H9 (cell line): ENCODE data around the gene ASCC1. TPM values are rescaled to one million over a fixed set of nuclear protein-coding genes. Genes with fewer than 3 reads are reported as not detected.

ENCODE experiments used
- DNase-seq: peaks from one replicate; pipeline ENCODE4 v3.0.0-alpha.2; 2017
- H2AFZ ChIP-seq: one replicate; pipeline ENCODE4 v1.6.1; 2013; ENCODE audit warnings: mild to moderate bottlenecking, low read length, control low read depth, moderate library complexity
- H2AK5ac ChIP-seq: 2 replicates; pipeline ENCODE4 v1.6.1; 2013; ENCODE audit warnings: low read length, control low read depth, mixed read lengths; ENCODE audit not compliant: insufficient read length
- H2BK120ac ChIP-seq: one replicate; pipeline ENCODE4 v1.6.1; 2013; ENCODE audit warnings: low read depth, mild to moderate bottlenecking, low read length, control low read depth, inconsistent platforms; ENCODE audit not compliant: poor library complexity, severe bottlenecking
- H2BK12ac ChIP-seq: 2 replicates; pipeline ENCODE4 v1.6.1; 2013; ENCODE audit warnings: low read length, control low read depth, mixed read lengths, low read depth; ENCODE audit not compliant: insufficient read length
- H2BK15ac ChIP-seq: 2 replicates; pipeline ENCODE4 v1.6.1; 2013; ENCODE audit warnings: low read depth, low read length, control low read depth
- H2BK20ac ChIP-seq: one replicate; pipeline ENCODE4 v1.6.1; 2013; ENCODE audit warnings: low read depth, mild to moderate bottlenecking, low read length, control low read depth, inconsistent platforms; ENCODE audit not compliant: poor library complexity, severe bottlenecking
- H2BK5ac ChIP-seq: 2 replicates; pipeline ENCODE4 v1.6.1; 2013; ENCODE audit warnings: low read length, control low read depth, mixed read lengths; ENCODE audit not compliant: insufficient read length
- H3K14ac ChIP-seq: 2 replicates; pipeline ENCODE4 v1.6.1; 2013; ENCODE audit warnings: low read length, control low read depth; ENCODE audit not compliant: insufficient read depth
- H3K18ac ChIP-seq: 2 replicates; pipeline ENCODE4 v1.6.1; 2013; ENCODE audit warnings: low read depth, mild to moderate bottlenecking, mixed read lengths, low read length, control low read depth; ENCODE audit not compliant: insufficient read length
- H3K23ac ChIP-seq: 2 replicates; pipeline ENCODE4 v1.6.1; 2013; ENCODE audit warnings: low read length, control low read depth, mixed read lengths, low read depth; ENCODE audit not compliant: insufficient read length
- H3K23me2 ChIP-seq: 2 replicates; pipeline ENCODE4 v1.6.1; 2013; ENCODE audit warnings: low read depth, mild to moderate bottlenecking, mixed read lengths, low read length, control low read depth; ENCODE audit not compliant: insufficient read length, poor library complexity, severe bottlenecking
- H3K27ac ChIP-seq: 2 replicates; pipeline ENCODE4 v1.5.1; 2013; ENCODE audit warnings: low read length, control low read depth, mixed read lengths, low read depth; ENCODE audit not compliant: insufficient read length
- H3K27me3 ChIP-seq: 2 replicates; pipeline ENCODE4 v1.6.1; 2013; ENCODE audit warnings: low read length, control low read depth, inconsistent platforms; ENCODE audit not compliant: insufficient read depth
- H3K4ac ChIP-seq: 2 replicates; pipeline ENCODE4 v1.6.1; 2013; ENCODE audit warnings: low read depth, mild to moderate bottlenecking, control low read depth, inconsistent platforms, low read length, moderate library complexity
- H3K4me1 ChIP-seq: 2 replicates; pipeline ENCODE4 v1.6.1; 2013; ENCODE audit warnings: low read length, control low read depth, inconsistent platforms; ENCODE audit not compliant: insufficient read depth
- H3K4me2 ChIP-seq: 2 replicates; pipeline ENCODE4 v1.6.1; 2013; ENCODE audit warnings: low read length, control low read depth, mixed read lengths; ENCODE audit not compliant: insufficient read length, insufficient read depth
- H3K56ac ChIP-seq: 2 replicates; pipeline ENCODE4 v1.6.1; 2013; ENCODE audit warnings: low read depth, mild to moderate bottlenecking, mixed read lengths, low read length, control low read depth; ENCODE audit not compliant: insufficient read length
- H3K79me1 ChIP-seq: 2 replicates; pipeline ENCODE4 v1.6.1; 2013; ENCODE audit warnings: low read depth, mild to moderate bottlenecking, moderate library complexity, low read length, control low read depth, inconsistent platforms; ENCODE audit not compliant: insufficient read depth, poor library complexity, severe bottlenecking
- H3K79me2 ChIP-seq: 2 replicates; pipeline ENCODE4 v1.6.1; 2013; ENCODE audit warnings: low read length, control low read depth, inconsistent platforms; ENCODE audit not compliant: insufficient read depth
- H3K9ac ChIP-seq: 2 replicates; pipeline ENCODE4 v1.6.1; 2013; ENCODE audit warnings: low read length, control low read depth, mixed read lengths; ENCODE audit not compliant: insufficient read length; ENCODE audit errors: extremely low read depth
- H3K9me3 ChIP-seq: one replicate; pipeline ENCODE4 v1.6.1; 2013; ENCODE audit warnings: low read depth, low read length, inconsistent platforms; ENCODE audit not compliant: control insufficient read depth
- H3T11ph ChIP-seq: one replicate; pipeline ENCODE4 v1.6.1; 2013; ENCODE audit warnings: mild to moderate bottlenecking, low read length, control low read depth, inconsistent platforms
- H4K20me1 ChIP-seq: one replicate; pipeline ENCODE4 v1.6.1; 2013; ENCODE audit not compliant: control insufficient read depth, insufficient read length, insufficient read depth
- H4K5ac ChIP-seq: 2 replicates; pipeline ENCODE4 v1.6.1; 2013; ENCODE audit warnings: low read depth, mild to moderate bottlenecking, mixed read lengths, low read length, control low read depth; ENCODE audit not compliant: insufficient read length
- H4K8ac ChIP-seq: replicated peaks from 2 replicates; pipeline ENCODE4 v1.6.1; 2013; ENCODE audit warnings: low read length, control low read depth, mixed read lengths, low read depth; ENCODE audit not compliant: insufficient read length
- H4K91ac ChIP-seq: 2 replicates; pipeline ENCODE4 v1.6.1; 2013; ENCODE audit warnings: low read depth, mild to moderate bottlenecking, moderate library complexity, mixed read lengths, low read length, control low read depth; ENCODE audit not compliant: insufficient read length
- H3K27ac Mint-ChIP-seq, 3 experiments: 2 replicates in 2 of 3; 3 replicates in 1 of 3; pipeline ENCODE4 v1.8.0; 2020 to 2021; ENCODE audit warnings: mixed read lengths in 3 of 3, mild to moderate bottlenecking in 1 of 3, moderate library complexity in 1 of 3
- H3K27me3 Mint-ChIP-seq: 2 replicates; pipeline ENCODE4 v1.8.0; 2021; ENCODE audit warnings: low read depth, mild to moderate bottlenecking, moderate library complexity, mixed read lengths
- H3K36me3 Mint-ChIP-seq, 3 experiments: 2 replicates in 2 of 3; 3 replicates in 1 of 3; pipeline ENCODE4 v1.8.0; 2020 to 2021; ENCODE audit warnings: low read depth in 3 of 3, mixed read lengths in 3 of 3; ENCODE audit not compliant: insufficient read depth in 1 of 3
- H3K4me1 Mint-ChIP-seq, 2 experiments: 2 replicates each; pipeline ENCODE4 v1.8.0; 2020; ENCODE audit warnings: mixed read lengths in 2 of 2
- H3K4me3 Mint-ChIP-seq, 2 experiments: 2 replicates in 1 of 2; 3 replicates in 1 of 2; pipeline ENCODE4 v1.8.0; 2020 to 2021; ENCODE audit warnings: mild to moderate bottlenecking in 2 of 2, mixed read lengths in 2 of 2, moderate library complexity in 1 of 2
- H3K9me3 Mint-ChIP-seq, 2 experiments: 2 replicates in 1 of 2; 3 replicates in 1 of 2; pipeline ENCODE4 v1.8.0; 2020; ENCODE audit warnings: mild to moderate bottlenecking in 2 of 2, mixed read lengths in 2 of 2, moderate library complexity in 1 of 2
- WGBS: extraction: QIAGEN DNeasy Blood & Tissue Kit; methylation state at CpG from one replicate; pipeline ENCODE4 v1.1.7; 2013; ENCODE audit warnings: missing lambda C conversion rate, low lambda C conversion rate, mixed read lengths; ENCODE audit not compliant: insufficient read length; ENCODE audit errors: extremely low coverage; 5-methylcytosine and 5-hydroxymethylcytosine counted together
- total RNA-seq: library from RNA; stranded (reverse); gene quantifications from 2 replicates; pipeline ENCODE4 v1.2.1, GENCODE V29; 2021
- TF ChIP-seq, protein P1 (sequence below): fragments of 200-600 bp; sonication (generic); conservative IDR thresholded peaks from 3 replicates; pipeline ENCODE4 v1.8.0; 2021; ENCODE audit warnings: antibody characterized with exemption, mild to moderate bottlenecking

The ASCC1 gene
- total RNA-seq, 1 experiment from 2014 or later: 41.2 TPM

DNA sequence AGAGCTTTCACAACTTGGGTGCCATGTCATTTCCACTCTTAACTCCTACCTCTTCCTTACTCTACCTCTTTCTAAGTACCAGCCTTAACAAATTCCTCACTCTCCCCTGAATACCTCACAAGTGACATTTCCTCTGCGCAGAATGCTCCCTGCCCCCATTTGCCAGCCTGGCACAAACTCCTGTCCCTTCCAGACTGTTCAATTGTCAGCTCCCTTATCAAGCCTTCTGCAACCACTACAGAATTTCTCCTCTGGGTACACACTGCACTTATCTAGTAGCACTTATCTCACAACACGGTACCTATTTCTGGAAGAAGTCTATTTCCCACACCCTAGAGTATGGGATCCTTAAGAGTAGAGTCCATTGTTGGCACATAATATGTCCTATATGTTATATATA lies 39.4 kb downstream of the ASCC1 start:
- H2AFZ ChIP-seq: no peak overlapping the region
- H3K9ac ChIP-seq: no peak overlapping the region
- H3K27me3 ChIP-seq: no peaks in the 10 kb centered on the region
- no peaks in the 10 kb centered on the region for H3K9me3 ChIP-seq
- no peak overlapping the region for H2BK20ac ChIP-seq
- Mint-ChIP-seq H3K4me1 (no peaks in the 10 kb centered on the region; a peak in 1 of 4 replicates), H3K4me3 (no peak overlapping the region), H3K9me3 (no peaks in the 10 kb centered on the region), H3K36me3 (peaks cover under 1 to 14% (median under 1%) of the 10 kb centered on the region in 3 experiments; a peak in 4 of 7 replicates), H3K27ac (no peak overlapping the region), H3K27me3 (no peaks in the 10 kb centered on the region)
- WGBS: no CpG with 5 or more reads among the region's 2 CpGs
- H2BK5ac ChIP-seq: no peak overlapping the region
- H3K18ac ChIP-seq: no peak overlapping the region
- no peak overlapping the region for H4K8ac ChIP-seq
- no peaks in the 10 kb centered on the region for H3K79me1 ChIP-seq
- H3K4me1 ChIP-seq: no peaks in the 10 kb centered on the region
- H3K14ac ChIP-seq: no peak overlapping the region
- TF ChIP-seq, protein P1, sequence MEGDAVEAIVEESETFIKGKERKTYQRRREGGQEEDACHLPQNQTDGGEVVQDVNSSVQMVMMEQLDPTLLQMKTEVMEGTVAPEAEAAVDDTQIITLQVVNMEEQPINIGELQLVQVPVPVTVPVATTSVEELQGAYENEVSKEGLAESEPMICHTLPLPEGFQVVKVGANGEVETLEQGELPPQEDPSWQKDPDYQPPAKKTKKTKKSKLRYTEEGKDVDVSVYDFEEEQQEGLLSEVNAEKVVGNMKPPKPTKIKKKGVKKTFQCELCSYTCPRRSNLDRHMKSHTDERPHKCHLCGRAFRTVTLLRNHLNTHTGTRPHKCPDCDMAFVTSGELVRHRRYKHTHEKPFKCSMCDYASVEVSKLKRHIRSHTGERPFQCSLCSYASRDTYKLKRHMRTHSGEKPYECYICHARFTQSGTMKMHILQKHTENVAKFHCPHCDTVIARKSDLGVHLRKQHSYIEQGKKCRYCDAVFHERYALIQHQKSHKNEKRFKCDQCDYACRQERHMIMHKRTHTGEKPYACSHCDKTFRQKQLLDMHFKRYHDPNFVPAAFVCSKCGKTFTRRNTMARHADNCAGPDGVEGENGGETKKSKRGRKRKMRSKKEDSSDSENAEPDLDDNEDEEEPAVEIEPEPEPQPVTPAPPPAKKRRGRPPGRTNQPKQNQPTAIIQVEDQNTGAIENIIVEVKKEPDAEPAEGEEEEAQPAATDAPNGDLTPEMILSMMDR: no peak
- H3K27ac ChIP-seq: no peak overlapping the region
- no peaks in the 10 kb centered on the region for H3K79me2 ChIP-seq
- H3K4me2 ChIP-seq: no peak overlapping the region
- H4K5ac ChIP-seq: no peak overlapping the region
- H2BK120ac ChIP-seq: no peak overlapping the region
- H3K56ac ChIP-seq: no peak overlapping the region
- H2BK15ac ChIP-seq: no peak overlapping the region
- no peak overlapping the region for H3K4ac ChIP-seq
- H2BK12ac ChIP-seq: no peak overlapping the region
- no peak overlapping the region for H3K23ac ChIP-seq
- H2AK5ac ChIP-seq: no peak overlapping the region
- H3T11ph ChIP-seq: no peak overlapping the region
- H4K91ac ChIP-seq: no peak overlapping the region
- no peaks in the 10 kb centered on the region for H4K20me1 ChIP-seq
- H3K23me2 ChIP-seq: no peaks in the 10 kb centered on the region
- DNase-seq: no peak
